Pancreas (tissue), 10 donors: ENCODE results near the gene PDE6D. TPM values are rescaled to one million over a fixed set of nuclear protein-coding genes. Genes with fewer than 3 reads are reported as not detected.

Source experiments
- ATAC-seq, 4 donors: fragments of 200-7000 bp; cut with Tn5 transposase; one replicate each; pipeline versions ENCODE4 v1.8.0 to v1.9.1; 2020; ENCODE audit warnings: mild to moderate bottlenecking in 4 of 4, moderate library complexity in 4 of 4
- DNase-seq, 6 donors: peaks; one replicate each; pipeline ENCODE4 v3.0.0-alpha.2; 2020
- FAIRE-seq: peaks from 2 replicates; lab custom pipeline; 2012; peaks lifted over from hg19 to GRCh38; lab: Jason Lieb, UNC
- H3K27ac ChIP-seq, 4 donors: fragments of 200-600 bp; sonication (generic); 1 replicate in 3 of 4; 2 replicates in 1 of 4; pipeline versions ENCODE4 v1.5.0 to v1.8.0; 2020
- H3K27me3 ChIP-seq, 4 donors: fragments of 200-600 bp; one replicate each; pipeline ENCODE4 v1.8.0; 2021
- H3K36me3 ChIP-seq, 3 donors: fragments of 200-600 bp; sonication (generic) in 1 of 3; one replicate each; pipeline versions ENCODE4 v1.5.0 to v1.8.0; 2020 to 2021
- H3K4me1 ChIP-seq, 3 donors: fragments of 200-600 bp; one replicate each; pipeline ENCODE4 v1.8.0; 2021
- H3K4me3 ChIP-seq, 4 donors: fragments of 200-600 bp; sonication (generic) in 2 of 4; one replicate each; pipeline versions ENCODE4 v1.5.0 to v1.8.0; 2020 to 2021
- H3K9me3 ChIP-seq, 4 donors: fragments of 200-600 bp; one replicate each; pipeline ENCODE4 v1.8.0; 2021
- CTCF ChIP-seq, 4 donors: fragments of 200-600 bp; sonication (generic) in 3 of 4; IDR thresholded peaks; one replicate each; pipeline versions ENCODE4 v1.5.0 to v1.8.0; 2021; ENCODE audit warnings: antibody characterized with exemption in 4 of 4
- WGBS, 2 donors: extraction: QIAGEN DNeasy Blood & Tissue Kit; methylation state at CpG; one replicate each; pipeline ENCODE4 v1.1.7; 2013; 5-methylcytosine and 5-hydroxymethylcytosine counted together
- intact Hi-C, 3 donors: fragments of 100-400 bp; cut with DNase I; formaldehyde crosslinking; loops; one replicate each; pipeline versions ENCODE4 v1.11.1 to v1.14.2; 2022
- polyA plus RNA-seq, 2 donors: library from polyadenylated mRNA; stranded (reverse); fragments of 200-250 nt; gene quantifications; one replicate each; pipeline ENCODE4 v1.2.3, GENCODE V29; 2013
- total RNA-seq, 6 donors: library from RNA; stranded (reverse); fragmentation: NEBNext Ultra II Directional in 4 of 6; extraction: Animal tissue kit (Norgen Biotek cat#: 25700) in 4 of 6; gene quantifications; one replicate each; pipeline versions ENCODE4 v1.2.1 to v1.2.4, GENCODE V29; 2021 to 2023
- donor health status: healthy with polysubstance abuse.
- donor health status: DM: no; HTN: no; CAD: no; lungs with moderate emphysema.
- donor health status: DM: no; HTN: no; CAD: no.
- donor health status: control.
- donor health status: control.
- donor health status: Bipolar disorder and iron deficiency.
- donor health status: DM: yes; HTN: yes; CAD: no.
- donor health status: DM: no; HTN: no; CAD: no.
- donor health status: DM: no; HTN: no; CAD: no.
- donor health status: DM: yes; HTN: yes; CAD: no.

Gene PDE6D
- total and polyA plus RNA-seq, 8 donors = 5.6 to 14.0 (median 7.6) TPM

DNA sequence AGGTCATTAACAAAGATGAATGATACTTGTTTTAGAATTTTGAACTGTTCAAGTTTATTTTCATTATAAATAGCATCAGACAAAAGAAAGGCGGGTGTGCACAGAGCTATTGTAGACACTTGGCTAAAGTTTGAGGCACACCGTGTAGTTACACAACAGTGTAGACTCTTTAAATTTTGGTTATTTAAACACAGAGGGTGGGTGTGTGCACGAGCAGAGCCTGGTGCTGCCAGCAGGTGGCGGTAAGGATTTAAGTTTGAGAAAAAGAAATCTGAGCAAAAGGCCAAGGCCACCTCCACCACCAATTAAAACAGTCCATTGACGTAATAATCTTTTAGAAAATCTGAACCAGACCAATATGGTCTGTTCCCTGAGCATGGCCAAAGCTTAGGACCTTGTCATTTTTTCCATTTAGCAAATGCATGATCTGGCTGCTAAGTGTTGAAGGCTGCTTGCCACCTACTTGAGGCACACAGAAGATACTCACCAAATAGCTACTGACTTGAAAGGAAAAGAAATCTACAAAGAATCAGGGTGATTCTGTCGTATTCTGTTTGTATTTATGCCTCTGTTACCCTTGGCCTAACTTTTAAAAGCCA, 19.5 kb upstream of the PDE6D start:
- DNase-seq = peak in 4 of 6 donors; percentile 17 to 62 (median 36)
- no peaks in the 10 kb centered on the region for H3K27me3 ChIP-seq
- intact Hi-C loops = no loop called here
- peaks cover 0 to 28% (median 5%) of the 10 kb centered on the region in 3 donors for H3K36me3 ChIP-seq
- H3K9me3 ChIP-seq = no peaks in the 10 kb centered on the region
- no peak for FAIRE-seq
- peaks cover 3 to 5% (median 4%) of the 10 kb centered on the region in 3 donors for H3K4me1 ChIP-seq
- TF ChIP-seq CTCF (IDR thresholded peaks at IDR 0.05) = peak in 3 of 4 donors; percentile 19 to 35 (median 29)
- H3K27ac ChIP-seq = no peak overlapping the region
- no peak overlapping the region for H3K4me3 ChIP-seq
- peak; percentile 53 to 76 (median 61) for ATAC-seq
- 34 to 35% methylated on average over 6 of the region's 6 CpGs for WGBS, 2 donors

- peaks cover 0 to 30% (median 5%) of the 10 kb centered on the region in 3 donors for H3K36me3 ChIP-seq
- TF ChIP-seq CTCF (IDR thresholded peaks at IDR 0.05) = peak; percentile 26 to 42 (median 40)
- FAIRE-seq = no peak
- DNase-seq = peak in 4 of 6 donors; percentile 59 to 80 (median 70)
- intact Hi-C loops = no loop called here
- 56 to 60% methylated on average over 9 of the region's 9 CpGs for WGBS, 2 donors
- H3K9me3 ChIP-seq = no peaks in the 10 kb centered on the region
- H3K27me3 ChIP-seq = no peaks in the 10 kb centered on the region
- H3K4me1 ChIP-seq = peaks cover 4 to 7% (median 7%) of the 10 kb centered on the region in 3 donors
- peak overlapping the region in 2 of 4 donors; percentile 50 to 56 for H3K27ac ChIP-seq
- H3K4me3 ChIP-seq = no peak overlapping the region
- peak; percentile 63 to 93 (median 88) for ATAC-seq
These were observed 14.6 kb upstream of the PDE6D start for GRCh38 chr2:231795525-231796327.

- peaks cover 4 to 7% (median 7%) of the 10 kb centered on the region in 3 donors for H3K4me1 ChIP-seq
- intact Hi-C loops = no loop called here
- no peaks in the 10 kb centered on the region for H3K9me3 ChIP-seq
- FAIRE-seq = no peak
- 97 to 99% methylated on average over 3 of the region's 3 CpGs for WGBS, 2 donors
- no peak for ATAC-seq
- no peak for DNase-seq
- H3K4me3 ChIP-seq = no peak overlapping the region
- TF ChIP-seq CTCF (IDR thresholded peaks at IDR 0.05) = no peak
- H3K27me3 ChIP-seq = no peaks in the 10 kb centered on the region
- H3K27ac ChIP-seq = no peak overlapping the region
- peaks cover 0 to 28% (median 5%) of the 10 kb centered on the region in 3 donors for H3K36me3 ChIP-seq
These were observed 13.3 kb upstream of the PDE6D start for GRCh38 chr2:231794383-231794782.

DNA sequence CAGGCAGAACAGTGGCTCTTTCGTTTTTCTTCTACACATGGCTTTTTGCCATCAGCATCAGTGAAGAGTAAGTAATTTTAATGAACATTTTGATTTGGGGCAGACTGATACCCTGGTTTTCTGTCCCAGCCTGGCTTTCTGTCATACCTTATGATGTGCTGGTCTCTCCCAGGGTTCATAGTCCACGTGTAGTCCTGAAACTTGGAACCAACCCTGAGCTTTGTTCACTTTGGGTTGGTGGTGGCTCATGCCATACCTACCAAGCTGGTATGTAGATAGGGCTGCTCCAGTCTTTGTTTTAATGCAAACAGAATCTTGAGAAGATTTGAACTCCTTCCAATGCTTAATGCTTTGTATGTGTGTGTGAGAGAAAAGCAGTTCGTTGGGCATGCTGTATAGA, 10.0 kb upstream of the PDE6D start:
- peaks cover 0 to 17% (median 2%) of the 10 kb centered on the region in 3 donors for H3K36me3 ChIP-seq
- WGBS, 2 donors = 52 to 53% methylated on average over 3 of the region's 3 CpGs
- H3K27ac ChIP-seq = no peak overlapping the region
- intact Hi-C loops = no loop called here
- DNase-seq (no peak), FAIRE-seq (no peak), ATAC-seq (no peak)
- H3K4me1 ChIP-seq = peaks cover 7 to 12% (median 10%) of the 10 kb centered on the region in 3 donors
- H3K9me3 ChIP-seq = no peaks in the 10 kb centered on the region
- no peak for TF ChIP-seq CTCF (IDR thresholded peaks at IDR 0.05)
- no peaks in the 10 kb centered on the region for H3K27me3 ChIP-seq
- H3K4me3 ChIP-seq = no peak overlapping the region
